ENCODE data around the gene RYR1.
A peak's percentile ranks its signal among the peaks of the same experiment; 100 is the strongest.

The RYR1 gene

GRCh38 chr19:38429055-38429810 is 4.3 kb upstream of the RYR1 start:
- DNase-seq: no peak

GRCh38 chr19:38429811-38430156 is 3.7 kb upstream of the RYR1 start:
- no peak for DNase-seq

GRCh38 chr19:38430931-38431330 is 2.6 kb upstream of the RYR1 start:
- DNase-seq: no peak

GRCh38 chr19:38434549-38435051 is 1.1 kb downstream of the RYR1 start:
- DNase-seq: peak in 2 of 3 experiments; percentile 5 to 9

- no peak for DNase-seq
These were observed 3.8 kb downstream of the RYR1 start for GRCh38 chr19:38437295-38437694.

GRCh38 chr19:38437917-38438316 is 4.4 kb downstream of the RYR1 start:
- no peak for DNase-seq

- DNase-seq: no peak
These were observed 7.1 kb downstream of the RYR1 start for GRCh38 chr19:38440592-38440991.

- DNase-seq: no peak
These were observed 8.3 kb downstream of the RYR1 start for GRCh38 chr19:38441657-38442348.

- DNase-seq: no peak
These were observed 9.2 kb downstream of the RYR1 start for GRCh38 chr19:38442736-38443135.

- DNase-seq: no peak
These were observed 10.0 kb downstream of the RYR1 start for GRCh38 chr19:38443458-38443999.

- DNase-seq: no peak
These were observed 10.5 kb downstream of the RYR1 start for GRCh38 chr19:38444026-38444425.

GRCh38 chr19:38445362-38445761 is 11.9 kb downstream of the RYR1 start:
- no peak for DNase-seq

GRCh38 chr19:38448225-38448624 is 14.7 kb downstream of the RYR1 start:
- DNase-seq: no peak

- no peak for DNase-seq
These were observed 16.0 kb downstream of the RYR1 start for GRCh38 chr19:38449518-38449917.

GRCh38 chr19:38451036-38451435 is 17.5 kb downstream of the RYR1 start:
- DNase-seq: no peak

- DNase-seq: no peak
These were observed 18.1 kb downstream of the RYR1 start for GRCh38 chr19:38451629-38452028.

GRCh38 chr19:38452430-38453366 is 19.2 kb downstream of the RYR1 start:
- DNase-seq: no peak

GRCh38 chr19:38453596-38453995 is 20.1 kb downstream of the RYR1 start:
- DNase-seq: no peak

- DNase-seq: no peak
These were observed 21.5 kb downstream of the RYR1 start for GRCh38 chr19:38455031-38455430.

GRCh38 chr19:38457202-38457601 is 23.7 kb downstream of the RYR1 start:
- DNase-seq: no peak

- no peak for DNase-seq
These were observed 24.4 kb downstream of the RYR1 start for GRCh38 chr19:38457690-38458405.

- no peak for DNase-seq
These were observed 25.5 kb downstream of the RYR1 start for GRCh38 chr19:38458991-38459390.
